Activated T-cell treated with anti-CD3 and anti-CD28 coated beads for 24 hours (primary cell): ENCODE measurements around the gene DMRT1.
"Not testable (repeated sequence)": the region's sequence is repeated elsewhere in the genome, so short reads cannot be mapped to it uniquely, and the experiment has no call there.

ENCODE experiments used
- DNase-seq: peaks from one replicate; pipeline ENCODE4 v3.0.0-alpha.2; 2020; ENCODE audit warnings: low read depth

Gene DMRT1

GRCh38 chr9:972501-973294 is 131.2 kb downstream of the DMRT1 start:
- no peak for DNase-seq

GRCh38 chr9:973295-973834 is 131.9 kb downstream of the DMRT1 start:
- no peak for DNase-seq

- no peak for DNase-seq
Observed at GRCh38 chr9:974031-974995, 132.8 kb downstream of the DMRT1 start.

- no peak for DNase-seq
Observed at GRCh38 chr9:974996-975739, 133.7 kb downstream of the DMRT1 start.

- DNase-seq: no peak
Observed at GRCh38 chr9:975740-976257, 134.3 kb downstream of the DMRT1 start.

GRCh38 chr9:976258-976942 is 134.9 kb downstream of the DMRT1 start, which contains the start of gene DMRT3:
DMRT3 (plus strand) TSS chr9:976655; CDS start chr9:977002, 347 bp downstream.
- no peak for DNase-seq

- no peak for DNase-seq
Observed at GRCh38 chr9:976943-977837, 135.7 kb downstream of the DMRT1 start.

GRCh38 chr9:977838-978830 is 136.6 kb downstream of the DMRT1 start:
- DNase-seq: no peak

- no peak for DNase-seq
Observed at GRCh38 chr9:979983-980382, 138.5 kb downstream of the DMRT1 start.

GRCh38 chr9:980640-981039 is 139.1 kb downstream of the DMRT1 start:
- DNase-seq: no peak

GRCh38 chr9:981491-981898 is 140.0 kb downstream of the DMRT1 start:
- no peak for DNase-seq

- no peak for DNase-seq
Observed at GRCh38 chr9:982394-983230, 141.1 kb downstream of the DMRT1 start.

- DNase-seq: no peak
Observed at GRCh38 chr9:994005-994404, 152.5 kb downstream of the DMRT1 start.

GRCh38 chr9:995192-995591 is 153.7 kb downstream of the DMRT1 start:
- DNase-seq: no peak

GRCh38 chr9:995781-996180 is 154.3 kb downstream of the DMRT1 start:
- DNase-seq: no peak

GRCh38 chr9:998299-999110 is 157.0 kb downstream of the DMRT1 start:
- not testable (repeated sequence) for DNase-seq

- DNase-seq: no peak
Observed at GRCh38 chr9:1001838-1002237, 160.3 kb downstream of the DMRT1 start.
